HG02973 (cell line): ENCODE measurements around the gene NKD1.
"Not testable (repeated sequence)": the region's sequence is repeated elsewhere in the genome, so short reads cannot be mapped to it uniquely, and the experiment has no call there.

Experiments
- ATAC-seq: cut with Tn5 transposase; IDR thresholded peaks from one replicate; pipeline ENCODE4 v1.9.1; 2021; ENCODE audit warnings: moderate library complexity; ENCODE audit not compliant: unreplicated experiment

NKD1 gene

GRCh38 chr16:50576403-50577113, 28.4 kb downstream of the NKD1 start:
- no peak for ATAC-seq

GRCh38 chr16:50578137-50578536, 29.9 kb downstream of the NKD1 start:
- no peak for ATAC-seq

- not testable (repeated sequence) for ATAC-seq
These were observed 31.2 kb downstream of the NKD1 start for GRCh38 chr16:50579373-50579772.

- no peak for ATAC-seq
These were observed 32.1 kb downstream of the NKD1 start for GRCh38 chr16:50580180-50580798.

- ATAC-seq: no peak
These were observed 33.6 kb downstream of the NKD1 start for GRCh38 chr16:50581845-50582244.

- ATAC-seq: no peak
These were observed 35.0 kb downstream of the NKD1 start for GRCh38 chr16:50583211-50583610.

- ATAC-seq: no peak
These were observed 36.0 kb downstream of the NKD1 start for GRCh38 chr16:50584033-50584722.

GRCh38 chr16:50585331-50585776, 37.2 kb downstream of the NKD1 start:
- ATAC-seq: no peak

- ATAC-seq: no peak
These were observed 39.3 kb downstream of the NKD1 start for GRCh38 chr16:50587543-50587942.

GRCh38 chr16:50588276-50588675, 40.1 kb downstream of the NKD1 start:
- ATAC-seq: no peak

- ATAC-seq: no peak
These were observed 43.0 kb downstream of the NKD1 start for GRCh38 chr16:50591209-50591608.

GRCh38 chr16:50591800-50592771, 43.9 kb downstream of the NKD1 start:
- ATAC-seq: no peak

GRCh38 chr16:50592996-50593395, 44.8 kb downstream of the NKD1 start:
- ATAC-seq: no peak

GRCh38 chr16:50593410-50594150, 45.4 kb downstream of the NKD1 start:
- no peak for ATAC-seq

GRCh38 chr16:50594308-50595260, 46.4 kb downstream of the NKD1 start:
- ATAC-seq: no peak

- ATAC-seq: no peak
These were observed 47.7 kb downstream of the NKD1 start for GRCh38 chr16:50595859-50596258.

GRCh38 chr16:50596762-50597450, 48.7 kb downstream of the NKD1 start:
- ATAC-seq: no peak

- ATAC-seq: no peak
These were observed 49.5 kb downstream of the NKD1 start for GRCh38 chr16:50597563-50598255.
